Forelimb muscle (tissue), 1 donor: ENCODE measurements around the gene SLC6A3. TPM values are rescaled to one million over a fixed set of nuclear protein-coding genes. Genes with fewer than 3 reads are reported as not detected.
"Not testable (repeated sequence)": the region's sequence is repeated elsewhere in the genome, so short reads cannot be mapped to it uniquely, and the experiment has no call there.

Experiments
- DNase-seq: peaks from one replicate; pipeline ENCODE4 v3.0.0-alpha.2; 2013; ENCODE audit warnings: low read depth
- polyA plus RNA-seq: library from polyadenylated mRNA; unstranded; fragments of 120-200 nt; gene quantifications from one replicate; pipeline ENCODE4 v1.2.1, GENCODE V29; 2013; ENCODE audit not compliant: insufficient read length

Gene SLC6A3
- polyA plus RNA-seq, 1 donor: not detected

DNA sequence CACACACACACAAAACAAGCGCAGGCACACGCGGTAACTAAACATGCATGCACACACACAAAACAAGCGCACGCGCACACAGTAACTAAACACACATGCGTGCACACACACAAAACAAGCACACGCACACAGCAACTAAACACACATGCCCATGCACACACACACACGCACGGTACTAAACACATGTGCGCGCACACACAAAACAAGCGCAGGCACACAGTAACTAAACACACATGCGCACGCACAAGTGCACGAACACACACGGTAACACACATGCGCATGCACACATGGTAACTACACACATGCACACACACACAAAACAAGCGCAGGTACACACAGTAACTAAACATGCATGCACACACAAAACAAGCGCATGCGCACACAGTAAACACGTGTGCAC lies 19.9 kb upstream of the SLC6A3 start:
- no peak for DNase-seq

GRCh38 chr5:1464511-1464910 lies 19.3 kb upstream of the SLC6A3 start:
- DNase-seq: no peak

- DNase-seq: no peak
These were observed 18.8 kb upstream of the SLC6A3 start for GRCh38 chr5:1464096-1464446.

DNA sequence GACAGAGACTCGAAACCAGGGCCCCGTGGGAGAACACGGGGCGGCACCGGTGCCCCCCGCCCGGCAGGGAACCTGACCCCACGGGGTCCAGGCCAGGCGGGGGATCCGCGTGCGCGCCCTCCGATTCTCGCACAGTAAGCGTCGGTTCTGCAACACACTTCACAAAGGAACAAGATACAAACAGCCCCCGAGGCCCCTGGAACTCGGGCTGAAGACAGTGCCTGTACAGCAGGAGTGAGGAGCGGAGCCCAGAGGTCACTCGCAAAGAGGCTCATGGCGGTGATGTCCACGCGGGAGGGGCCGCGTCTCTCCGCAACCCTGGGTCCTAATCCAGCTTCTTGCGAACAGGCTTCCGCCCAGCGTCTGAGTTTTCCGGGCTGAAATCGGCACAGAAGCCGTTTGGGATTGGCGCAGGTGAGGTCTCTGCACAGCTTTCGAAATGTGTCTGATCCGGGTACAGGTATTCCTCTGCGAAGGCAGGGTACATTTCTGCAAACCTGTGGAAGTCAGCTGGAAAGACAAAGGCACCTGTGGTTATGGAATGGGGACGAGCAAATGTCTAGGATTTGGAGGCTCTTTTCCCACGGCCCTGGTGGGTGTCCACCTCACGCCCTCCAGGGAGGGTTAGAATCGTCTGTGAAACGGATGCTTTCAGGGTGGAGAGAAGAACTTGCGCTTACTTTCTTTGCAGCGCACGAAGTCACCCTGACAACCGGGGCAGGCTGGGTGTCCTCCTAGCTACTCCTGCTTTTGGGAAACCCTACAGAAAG lies 18.3 kb upstream of the SLC6A3 start:
- DNase-seq: no peak

GRCh38 chr5:1462358-1462757 lies 17.1 kb upstream of the SLC6A3 start:
- DNase-seq: no peak

DNA sequence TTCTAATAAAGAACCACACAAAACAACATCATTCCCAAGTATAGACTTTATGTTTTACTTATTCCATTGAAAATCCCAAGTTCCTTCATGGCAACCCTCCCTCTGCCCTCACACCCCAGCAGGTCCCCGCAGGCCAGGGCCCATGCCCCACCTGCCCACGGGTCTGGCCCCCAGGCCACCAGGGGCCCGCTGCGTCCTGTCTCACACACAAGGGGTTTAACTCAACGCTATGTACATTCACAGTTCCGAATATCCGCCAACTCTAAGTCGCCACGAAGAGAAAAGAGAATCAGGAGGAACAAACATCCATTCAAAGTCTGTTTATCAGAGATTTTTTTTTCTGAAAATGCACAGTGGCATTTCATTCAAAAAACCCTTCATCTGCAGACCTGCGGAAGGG lies 16.2 kb upstream of the SLC6A3 start:
- DNase-seq: no peak

DNA sequence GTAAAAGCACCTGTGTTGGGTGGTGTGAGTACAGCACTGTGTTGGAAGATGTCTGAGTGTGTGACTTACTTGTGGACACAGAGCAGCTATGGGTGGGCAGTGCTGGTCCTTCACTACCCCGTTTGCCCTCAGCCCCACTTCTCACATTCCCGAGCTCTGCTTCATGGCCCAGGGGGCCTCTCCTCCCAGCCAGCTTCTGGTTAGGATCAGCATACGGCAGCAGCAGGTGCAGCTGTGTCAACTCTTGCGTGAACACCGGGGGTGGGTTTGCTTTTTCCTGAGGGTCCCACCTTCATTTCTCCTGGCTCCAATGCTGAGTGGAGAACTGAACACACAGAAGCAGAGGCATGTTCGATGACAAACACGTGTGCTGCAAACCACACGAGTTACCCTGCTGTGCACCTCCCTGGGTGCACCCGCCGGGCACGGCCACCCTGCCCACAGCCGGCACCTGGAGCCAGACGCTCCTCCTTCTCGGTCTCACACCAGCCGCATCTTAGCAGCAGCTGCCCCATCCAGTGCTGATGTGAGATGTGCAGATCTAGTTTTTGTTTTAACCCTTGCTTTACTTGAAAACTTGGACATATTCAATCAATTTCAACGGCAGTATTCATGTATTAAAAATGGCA lies 14.9 kb upstream of the SLC6A3 start:
- DNase-seq: no peak

DNA sequence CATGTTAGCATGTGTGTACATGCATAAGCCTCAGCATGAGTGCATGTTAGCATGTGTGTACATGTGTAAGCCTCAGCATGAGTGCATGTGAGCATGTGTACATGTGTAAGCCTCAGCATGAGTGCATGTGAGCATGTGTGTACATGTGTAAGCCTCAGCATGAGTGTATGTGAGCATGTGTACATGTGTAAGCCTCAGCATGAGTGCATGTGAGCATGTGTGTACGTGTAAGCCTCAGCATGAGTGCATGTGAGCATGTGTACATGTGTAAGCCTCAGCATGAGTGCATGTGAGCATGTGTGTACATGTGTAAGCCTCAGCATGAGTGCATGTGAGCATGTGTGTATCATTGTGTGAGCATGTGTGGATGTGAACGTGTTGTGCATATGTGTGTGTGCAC lies 14.2 kb upstream of the SLC6A3 start:
- not testable (repeated sequence) for DNase-seq

GRCh38 chr5:1456110-1456881 lies 11.1 kb upstream of the SLC6A3 start:
- DNase-seq: not testable (repeated sequence)

GRCh38 chr5:1453613-1454012 lies 8.4 kb upstream of the SLC6A3 start:
- no peak for DNase-seq

DNA sequence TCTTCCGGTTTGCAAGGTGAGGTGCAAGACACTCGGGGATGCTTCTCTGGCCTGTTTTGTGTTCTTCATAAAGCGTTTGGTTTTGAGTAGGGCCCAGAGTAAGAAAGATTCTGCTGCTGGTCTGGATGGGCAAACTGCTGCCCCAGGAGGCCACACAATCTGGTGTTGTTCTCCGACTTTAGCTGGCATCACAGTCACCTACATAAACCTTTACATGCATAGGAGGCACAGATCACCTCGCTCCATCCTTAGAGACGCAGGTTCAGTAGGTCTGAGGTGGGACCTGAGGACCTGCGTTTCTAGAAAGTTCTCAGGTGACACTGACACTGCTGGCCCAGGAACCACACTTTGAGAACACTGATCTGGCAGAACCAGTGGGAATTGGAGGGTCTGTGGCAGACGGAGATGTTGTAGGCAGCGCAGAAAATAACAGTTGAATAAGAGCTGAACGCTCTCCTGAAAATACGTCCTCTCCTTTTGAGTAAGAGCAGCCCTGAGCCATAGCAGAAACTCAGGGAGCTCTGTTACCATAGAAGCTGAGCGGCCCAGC lies 3.9 kb upstream of the SLC6A3 start:
- DNase-seq: no peak

DNA sequence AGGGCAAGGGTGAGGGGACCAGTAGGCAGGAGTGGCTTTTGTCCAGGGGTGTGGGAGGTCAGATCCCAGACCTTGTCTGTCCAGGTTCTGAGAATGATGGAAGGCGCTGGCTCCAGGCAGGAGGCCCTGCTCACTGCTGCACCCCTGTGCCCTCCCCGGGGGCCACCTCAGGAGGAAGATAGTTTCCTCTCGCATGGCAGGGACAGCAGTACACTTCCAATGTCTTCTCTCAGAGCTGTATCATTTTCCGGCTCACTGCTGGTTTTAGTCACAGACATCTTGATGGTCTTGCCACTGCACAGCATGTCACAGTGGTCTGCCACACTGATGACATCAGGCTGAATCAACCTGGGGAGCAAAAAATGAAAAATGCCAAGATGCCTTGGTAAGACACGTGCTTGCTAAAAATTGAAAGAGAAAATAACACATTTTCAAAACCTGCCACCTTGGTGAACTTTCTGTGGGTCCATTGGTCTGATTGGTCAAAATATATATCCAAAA lies 3.3 kb upstream of the SLC6A3 start:
- no peak for DNase-seq

- DNase-seq: no peak
These were observed 2.6 kb upstream of the SLC6A3 start for GRCh38 chr5:1447671-1448361.

- no peak for DNase-seq
These were observed 1.5 kb upstream of the SLC6A3 start for GRCh38 chr5:1446602-1447343.

DNA sequence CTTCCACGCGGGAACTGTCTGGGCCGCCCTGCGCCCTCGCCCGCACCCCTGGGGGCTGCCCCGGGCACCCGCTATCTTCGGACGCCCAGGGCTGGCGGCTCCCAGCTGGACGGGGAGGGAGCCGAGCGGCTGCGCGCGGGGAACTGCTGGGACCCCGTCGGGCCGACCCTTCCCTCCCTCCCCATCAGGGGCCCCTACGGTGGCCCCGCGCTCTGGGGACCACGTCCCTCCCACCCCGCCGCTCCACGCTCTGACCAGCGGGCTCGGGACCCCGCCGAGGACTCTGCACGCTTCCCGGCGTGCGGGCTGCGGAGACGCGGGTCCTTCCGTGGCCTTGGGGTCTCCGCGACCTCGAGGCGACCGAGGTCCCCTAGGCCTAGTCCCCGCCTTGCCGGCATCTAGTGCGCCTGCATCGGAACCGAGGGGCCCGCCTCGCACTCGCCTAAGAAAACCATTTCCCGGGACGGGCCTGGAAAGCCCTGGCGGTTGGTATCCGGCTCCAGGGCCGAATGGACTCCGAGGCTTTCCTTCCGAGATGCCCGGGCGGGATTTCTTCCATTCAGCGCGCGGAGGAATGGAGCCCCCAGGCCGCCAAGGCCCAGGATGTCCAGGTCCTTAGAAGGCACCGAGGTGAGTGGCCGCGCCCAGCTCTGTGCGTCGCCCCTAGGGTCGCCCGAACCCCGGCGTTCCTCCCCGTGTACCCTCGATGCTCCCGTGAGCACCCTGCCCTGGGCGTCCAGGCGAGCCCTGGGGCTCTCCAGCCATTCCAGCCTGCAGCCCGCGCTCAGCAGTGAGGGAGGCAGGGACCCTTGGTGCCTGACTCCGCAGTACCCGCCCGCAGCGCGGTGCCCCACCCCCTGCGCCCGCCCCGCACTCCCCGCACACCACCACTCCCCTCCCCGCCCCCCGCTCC lies 705 bp upstream of the SLC6A3 start:
- no peak for DNase-seq

DNA sequence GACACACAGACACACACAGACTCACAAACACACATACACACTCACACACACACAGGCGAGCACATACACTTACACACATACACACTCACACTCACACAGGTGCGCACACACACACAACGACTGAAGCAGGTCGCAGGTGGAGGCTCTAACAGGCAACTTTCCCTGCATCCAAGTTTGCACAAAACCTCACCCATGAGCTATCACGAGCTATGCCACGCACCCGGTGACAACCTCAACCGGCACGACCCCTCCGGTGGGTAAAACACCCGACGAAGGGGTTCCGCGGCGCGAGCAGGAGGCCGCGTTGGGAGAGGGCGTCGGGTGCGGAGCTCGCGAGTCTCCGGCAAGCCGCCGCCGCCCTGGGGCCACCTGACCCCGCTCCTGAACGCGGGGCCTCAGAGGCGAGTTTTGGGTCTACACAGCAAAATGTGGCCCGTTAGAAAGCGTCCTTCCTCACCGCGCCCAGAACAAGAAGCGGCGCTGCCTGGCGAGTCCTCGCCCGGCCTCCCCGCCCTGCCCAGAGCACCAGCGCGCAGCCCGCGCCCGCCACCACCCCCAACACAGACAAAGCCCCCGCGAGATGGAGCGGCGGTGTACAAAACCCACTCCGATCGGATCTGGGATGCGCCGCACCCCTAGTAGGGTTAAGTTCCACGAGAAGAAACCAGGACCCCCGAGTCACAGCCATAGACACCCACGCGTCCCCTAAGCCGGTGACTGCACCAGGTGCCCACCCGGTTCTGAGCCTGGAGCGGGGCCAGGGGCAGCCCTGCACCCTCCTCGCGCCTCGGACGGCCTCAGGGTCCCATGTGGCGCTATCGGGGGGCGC lies 665 bp downstream of the SLC6A3 start:
- no peak for DNase-seq

- no peak for DNase-seq
These were observed 1.3 kb downstream of the SLC6A3 start for GRCh38 chr5:1443991-1444360.

DNA sequence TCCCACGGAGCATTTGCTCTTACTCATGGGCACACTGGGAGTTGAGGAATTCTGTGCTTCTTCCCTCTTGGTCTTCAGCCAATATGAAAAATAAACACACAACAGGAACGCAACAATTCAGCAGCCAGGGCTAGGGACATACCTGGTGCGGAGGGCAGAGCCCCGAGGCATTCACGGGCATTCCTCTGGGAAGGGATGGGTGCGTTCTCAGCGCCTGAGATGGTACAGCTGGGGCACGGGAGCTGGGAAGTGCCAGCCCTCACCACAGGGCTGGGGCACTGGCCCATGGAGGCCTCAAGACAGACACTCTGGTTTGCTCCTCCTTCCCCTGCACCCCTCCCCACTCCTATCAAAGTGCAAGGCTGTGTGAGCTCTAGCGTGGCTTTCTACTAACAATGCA lies 2.1 kb downstream of the SLC6A3 start:
- no peak for DNase-seq
